Myocyte (in vitro differentiated cells): ENCODE results near the gene TEN1. TPM values are rescaled to one million over a fixed set of nuclear protein-coding genes. Genes with fewer than 3 reads are reported as not detected.

Source experiments
- DNase-seq: peaks from one replicate; pipeline ENCODE4 v3.0.0-alpha.2; 2012; ENCODE audit warnings: low read depth
- total RNA-seq: library from RNA; depleted of rRNA; stranded (reverse); fragments of >200 nt; gene quantifications from 2 replicates; pipeline ENCODE4 v1.2.3, GENCODE V29; 2014

TEN1 gene
- total RNA-seq, 1 donor from 2014 or later, result 16.7 TPM

- DNase-seq, result peak; percentile 68
These were observed 26.5 kb downstream of the TEN1 start for GRCh38 chr17:76005263-76006149.

- DNase-seq, result no peak
These were observed 28.2 kb downstream of the TEN1 start for GRCh38 chr17:76007131-76007849.

- no peak for DNase-seq
These were observed 28.8 kb downstream of the TEN1 start for GRCh38 chr17:76007850-76008165.

- no peak for DNase-seq
These were observed 29.2 kb downstream of the TEN1 start for GRCh38 chr17:76008208-76008607.

- no peak for DNase-seq
These were observed 29.8 kb downstream of the TEN1 start for GRCh38 chr17:76008630-76009425.

GRCh38 chr17:76009447-76009846 lies 30.4 kb downstream of the TEN1 start:
- no peak for DNase-seq

- DNase-seq, result no peak
These were observed 31.1 kb downstream of the TEN1 start for GRCh38 chr17:76009969-76010661.

GRCh38 chr17:76011951-76012350 lies 32.9 kb downstream of the TEN1 start:
- no peak for DNase-seq

GRCh38 chr17:76013377-76013932 lies 34.4 kb downstream of the TEN1 start:
- DNase-seq, result no peak

- DNase-seq, result peak; percentile 62
These were observed 35.3 kb downstream of the TEN1 start for GRCh38 chr17:76014100-76014924.

GRCh38 chr17:76014925-76015261 lies 35.9 kb downstream of the TEN1 start:
- no peak for DNase-seq

GRCh38 chr17:76017481-76018339 lies 38.7 kb downstream of the TEN1 start:
- no peak for DNase-seq

- DNase-seq, result no peak
These were observed 39.3 kb downstream of the TEN1 start for GRCh38 chr17:76018340-76018680.

GRCh38 chr17:76018801-76019200 lies 39.8 kb downstream of the TEN1 start:
- DNase-seq, result no peak

GRCh38 chr17:76019833-76020467 lies 40.9 kb downstream of the TEN1 start:
- no peak for DNase-seq

GRCh38 chr17:76022285-76022684 lies 43.2 kb downstream of the TEN1 start:
- no peak for DNase-seq

GRCh38 chr17:76022973-76023899 lies 44.2 kb downstream of the TEN1 start:
- no peak for DNase-seq

GRCh38 chr17:76023900-76024237 lies 44.8 kb downstream of the TEN1 start:
- no peak for DNase-seq
